Measurements from ENCODE around the gene LBHD1.

Gene LBHD1

GRCh38 chr11:62645671-62645945 is 26.5 kb downstream of the LBHD1 start:
- Histone ChIP-seq H3K27me3 (ENCODE audit: insufficient read depth, poor library complexity, severe bottlenecking) (no peaks in the 10 kb centered on the region), H3K27ac (replicated peaks) (peak overlapping the region; percentile 95), H3K4me3 (replicated peaks; ENCODE audit: insufficient read depth, low read length) (peak overlapping the region; percentile 51)
- no peak for TF ChIP-seq CTCF (IDR thresholded peaks at IDR 0.05; ENCODE audit: insufficient read depth, low read length)
- TF ChIP-seq POLR2AphosphoS5 (IDR thresholded peaks at IDR 0.05; ENCODE audit: low read depth), result no peak
- no peak for TF ChIP-seq GABPA (IDR thresholded peaks at IDR 0.05; ENCODE audit: low read depth)
- TF ChIP-seq REST (IDR thresholded peaks at IDR 0.05; ENCODE audit: insufficient replicate concordance, low read depth), result no peak
- TF ChIP-seq SPI1 (IDR thresholded peaks at IDR 0.05; ENCODE audit: borderline replicate concordance, low read depth), result no peak
- DNase-seq (ENCODE audit: low read depth in 1 of 2, low spot score in 1 of 2), result no peak

GRCh38 chr11:62644220-62644619 is 27.8 kb downstream of the LBHD1 start:
- H3K4me3 ChIP-seq (replicated peaks; ENCODE audit: insufficient read depth, low read length), result no peak overlapping the region
- TF ChIP-seq GABPA (IDR thresholded peaks at IDR 0.05; ENCODE audit: low read depth), result no peak
- no peak for TF ChIP-seq POLR2AphosphoS5 (IDR thresholded peaks at IDR 0.05; ENCODE audit: low read depth)
- no peak for TF ChIP-seq REST (IDR thresholded peaks at IDR 0.05; ENCODE audit: insufficient replicate concordance, low read depth)
- TF ChIP-seq SPI1 (IDR thresholded peaks at IDR 0.05; ENCODE audit: borderline replicate concordance, low read depth), result no peak
- no peak for TF ChIP-seq CTCF (IDR thresholded peaks at IDR 0.05; ENCODE audit: insufficient read depth, low read length)
- no peaks in the 10 kb centered on the region for H3K27me3 ChIP-seq (ENCODE audit: insufficient read depth, poor library complexity, severe bottlenecking)
- no peak overlapping the region for H3K27ac ChIP-seq (replicated peaks)
- DNase-seq (ENCODE audit: low read depth in 1 of 2, low spot score in 1 of 2), result no peak

- no peak overlapping the region for H3K4me3 ChIP-seq (replicated peaks; ENCODE audit: insufficient read depth, low read length)
- H3K27ac ChIP-seq (replicated peaks), result no peak overlapping the region
- no peaks in the 10 kb centered on the region for H3K27me3 ChIP-seq (ENCODE audit: insufficient read depth, poor library complexity, severe bottlenecking)
- DNase-seq (ENCODE audit: low read depth in 1 of 2, low spot score in 1 of 2), result no peak
- no peak for TF ChIP-seq SPI1 (IDR thresholded peaks at IDR 0.05; ENCODE audit: borderline replicate concordance, low read depth)
- no peak for TF ChIP-seq CTCF (IDR thresholded peaks at IDR 0.05; ENCODE audit: insufficient read depth, low read length)
- no peak for TF ChIP-seq REST (IDR thresholded peaks at IDR 0.05; ENCODE audit: insufficient replicate concordance, low read depth)
- no peak for TF ChIP-seq GABPA (IDR thresholded peaks at IDR 0.05; ENCODE audit: low read depth)
- TF ChIP-seq POLR2AphosphoS5 (IDR thresholded peaks at IDR 0.05; ENCODE audit: low read depth), result no peak
These were observed 39.6 kb downstream of the LBHD1 start for GRCh38 chr11:62632492-62632891.
